CD14-positive monocyte (primary cell): ENCODE results near the gene GRID1. TPM values are rescaled to one million over a fixed set of nuclear protein-coding genes. Genes with fewer than 3 reads are reported as not detected.

Experiments used
- DNase-seq, 3 donors: peaks; one replicate each; pipeline ENCODE4 v3.0.0-alpha.2; 2011 to 2022
- H2AFZ ChIP-seq: 2 replicates; pipeline ENCODE4 v1.6.0; 2012; ENCODE audit warnings: mild to moderate bottlenecking, low read depth, low read length, inconsistent platforms; ENCODE audit not compliant: insufficient read depth, poor library complexity, severe bottlenecking
- H3K27ac ChIP-seq, 2 donors: 1 replicate in 1 of 2; 2 replicates in 1 of 2; pipeline ENCODE4 v1.5.1; 2012 to 2013; ENCODE audit warnings: low read length in 2 of 2, control low read depth in 1 of 2, inconsistent platforms in 1 of 2, low read depth in 1 of 2, mild to moderate bottlenecking in 1 of 2
- H3K27me3 ChIP-seq, 2 donors: one replicate each; pipeline versions ENCODE4 v1.6.0 to v1.6.1; 2011 to 2013; ENCODE audit warnings: low read length in 2 of 2; ENCODE audit not compliant: control insufficient read depth in 2 of 2, insufficient read depth in 2 of 2
- H3K36me3 ChIP-seq, 2 donors: replicated peaks in 1 of 2; 1 replicate in 1 of 2; 2 replicates in 1 of 2; pipeline versions ENCODE4 v1.5.1 to v1.6.1; 2012 to 2013; ENCODE audit warnings: low read length in 2 of 2, control low read depth in 1 of 2, inconsistent platforms in 1 of 2, mild to moderate bottlenecking in 1 of 2; ENCODE audit not compliant: insufficient read depth in 2 of 2, control insufficient read depth in 1 of 2
- H3K4me1 ChIP-seq, 2 donors: 1 replicate in 1 of 2; 2 replicates in 1 of 2; pipeline versions ENCODE4 v1.5.1 to v1.6.1; 2012 to 2013; ENCODE audit warnings: low read length in 2 of 2, control low read depth in 1 of 2, inconsistent platforms in 1 of 2, mild to moderate bottlenecking in 1 of 2, moderate library complexity in 1 of 2; ENCODE audit not compliant: insufficient read depth in 2 of 2, control insufficient read depth in 1 of 2
- H3K4me2 ChIP-seq: replicated peaks from 2 replicates; pipeline ENCODE3; 2012; ENCODE audit warnings: low read length, moderate library complexity, mild to moderate bottlenecking; ENCODE audit not compliant: poor library complexity, severe bottlenecking; ENCODE audit errors: extremely low read depth
- H3K4me3 ChIP-seq, 3 experiments: fragments of 200-600 bp in 1 of 3; sonication (generic) in 1 of 3; replicated peaks in 1 of 3; 1 replicate in 2 of 3; 2 replicates in 1 of 3; pipeline ENCODE4 v1.5.1; 2011 to 2013; ENCODE audit warnings: low read length in 3 of 3, mild to moderate bottlenecking in 3 of 3, control low read depth in 2 of 3, low read depth in 2 of 3, inconsistent platforms in 1 of 3, moderate library complexity in 1 of 3
- H3K79me2 ChIP-seq: 2 replicates; pipeline ENCODE4 v1.6.0; 2012; ENCODE audit warnings: mild to moderate bottlenecking, control low read depth, inconsistent platforms, low read length, moderate library complexity; ENCODE audit not compliant: insufficient read depth
- H3K9ac ChIP-seq: 2 replicates; pipeline ENCODE4 v1.6.0; 2017; ENCODE audit warnings: low read length, mild to moderate bottlenecking; ENCODE audit not compliant: insufficient read depth, poor library complexity, severe bottlenecking
- H3K9me3 ChIP-seq, 2 donors: replicated peaks in 1 of 2; 1 replicate in 1 of 2; 2 replicates in 1 of 2; pipeline versions ENCODE4 v1.5.1 to v1.6.1; 2012 to 2013; ENCODE audit warnings: low read length in 2 of 2, control low read depth in 1 of 2; ENCODE audit not compliant: control insufficient read depth in 1 of 2, insufficient read depth in 1 of 2
- H4K20me1 ChIP-seq: 2 replicates; pipeline ENCODE4 v1.6.0; 2012; ENCODE audit warnings: mild to moderate bottlenecking, low read length, control low read depth, moderate library complexity; ENCODE audit not compliant: insufficient read depth
- H3K27ac Mint-ChIP-seq, 7 donors: one replicate each; pipeline ENCODE4 v1.8.0; 2020; ENCODE audit warnings: mild to moderate bottlenecking in 7 of 7, mixed read lengths in 7 of 7, moderate library complexity in 6 of 7, inconsistent platforms in 2 of 7
- H3K27me3 Mint-ChIP-seq, 3 donors: one replicate each; pipeline ENCODE4 v1.8.0; 2021 to 2022; ENCODE audit warnings: low read depth in 3 of 3, mild to moderate bottlenecking in 3 of 3, mixed read lengths in 3 of 3, moderate library complexity in 3 of 3, inconsistent platforms in 1 of 3
- H3K36me3 Mint-ChIP-seq, 2 donors: one replicate each; pipeline ENCODE4 v1.8.0; 2020; ENCODE audit warnings: mixed read lengths in 2 of 2, inconsistent platforms in 1 of 2, mild to moderate bottlenecking in 1 of 2
- H3K4me1 Mint-ChIP-seq: one replicate; pipeline ENCODE4 v1.8.0; 2020; ENCODE audit warnings: mild to moderate bottlenecking, mixed read lengths
- H3K4me3 Mint-ChIP-seq, 2 donors: one replicate each; pipeline ENCODE4 v1.8.0; 2020; ENCODE audit warnings: mild to moderate bottlenecking in 2 of 2, mixed read lengths in 2 of 2, moderate library complexity in 1 of 2
- H3K9me3 Mint-ChIP-seq, 7 donors: one replicate each; pipeline ENCODE4 v1.8.0; 2020 to 2022; ENCODE audit warnings: mixed read lengths in 7 of 7, mild to moderate bottlenecking in 6 of 7, moderate library complexity in 6 of 7, inconsistent platforms in 2 of 7
- CTCF ChIP-seq: fragments of 200-600 bp; IDR thresholded peaks from one replicate; pipeline ENCODE4 v1.8.0; 2022; ENCODE audit warnings: antibody characterized with exemption, mild to moderate bottlenecking
- WGBS: methylation state at CpG from one replicate; pipeline ENCODE4 v1.1.5; 2013; ENCODE audit warnings: missing lambda C conversion rate; ENCODE audit not compliant: insufficient coverage; 5-methylcytosine and 5-hydroxymethylcytosine counted together
- intact Hi-C, 2 donors: fragments of 100-400 bp; cut with micrococcal nuclease; formaldehyde crosslinking; loops; one replicate each; pipeline versions ENCODE4 v1.15.0 to v1.15.1; 2023
- polyA plus RNA-seq, 3 donors: library from polyadenylated mRNA; depleted of rRNA in 1 of 3; unstranded in 2 of 3; stranded (reverse) in 1 of 3; fragments of 300-500 nt in 2 of 3; fragments of >200 nt in 1 of 3; fragmentation: Illumina TruSeq in 2 of 3; gene quantifications; 1 replicate in 2 of 3; 2 replicates in 1 of 3; pipeline ENCODE4 v1.2.3, GENCODE V29; 2012 to 2021

GRID1 gene
- polyA plus RNA-seq, 3 donors = not detected

GRCh38 chr10:86190291-86190690 lies 176.3 kb downstream of the GRID1 start:
- TF ChIP-seq CTCF = no peak
- Histone ChIP-seq H3K4me1 (no peaks in the 10 kb centered on the region), H3K27me3 (no peaks in the 10 kb centered on the region), H3K4me3 (no peak overlapping the region), H3K9me3 (no peaks in the 10 kb centered on the region), H3K79me2 (no peaks in the 10 kb centered on the region), H3K36me3 (no peaks in the 10 kb centered on the region), H4K20me1 (no peaks in the 10 kb centered on the region), H3K27ac (no peak overlapping the region), H2AFZ (no peak overlapping the region), H3K9ac (no peak overlapping the region), H3K4me2 (no peak overlapping the region)
- no peak for DNase-seq
- Mint-ChIP-seq H3K4me3 (no peak overlapping the region), H3K4me1 (no peaks in the 10 kb centered on the region), H3K9me3 (peaks cover 0 to 2% (median 0%) of the 10 kb centered on the region in 7 donors), H3K36me3 (no peaks in the 10 kb centered on the region), H3K27ac (no peak overlapping the region), H3K27me3 (peaks cover 4 to 8% (median 4%) of the 10 kb centered on the region in 3 donors)
- intact Hi-C loops = no loop called here
- WGBS = 100% methylated on average over 1 of the region's 2 CpGs

GRCh38 chr10:86189891-86190290 lies 176.7 kb downstream of the GRID1 start:
- H3K9me3 Mint-ChIP-seq = peaks cover 0 to 2% (median 0%) of the 10 kb centered on the region in 7 donors
- H3K27me3 Mint-ChIP-seq = peaks cover 4 to 8% (median 4%) of the 10 kb centered on the region in 3 donors
- H3K4me1 Mint-ChIP-seq = no peaks in the 10 kb centered on the region
- no peaks in the 10 kb centered on the region for H3K36me3 Mint-ChIP-seq
- Histone ChIP-seq H3K27me3 (no peaks in the 10 kb centered on the region), H3K4me1 (no peaks in the 10 kb centered on the region), H3K36me3 (no peaks in the 10 kb centered on the region), H3K79me2 (no peaks in the 10 kb centered on the region), H2AFZ (no peak overlapping the region), H3K9ac (no peak overlapping the region), H3K9me3 (no peaks in the 10 kb centered on the region), H3K27ac (no peak overlapping the region), H3K4me2 (no peak overlapping the region), H3K4me3 (no peak overlapping the region), H4K20me1 (no peaks in the 10 kb centered on the region)
- intact Hi-C loops = loop anchor here in 1 of 2 donors (5.0 kb wide), 1 partner anchor 77 kb away; no protein-coding TSS in a partner anchor
- no peak overlapping the region for H3K4me3 Mint-ChIP-seq
- 89% methylated on average over 8 of the region's 8 CpGs for WGBS
- TF ChIP-seq CTCF = no peak
- no peak for DNase-seq
- no peak overlapping the region for H3K27ac Mint-ChIP-seq
